GM11168 (cell line): Measurements from ENCODE around the gene SLC39A6.

Source experiments
- in situ Hi-C: fragments of 300-500 bp; cut with MboI; formaldehyde crosslinking; loops from one replicate; pipeline ENCODE4 v1.12.0; 2022; ENCODE audit warnings: low sequenced_read_pairs; ENCODE audit not compliant: unreplicated experiment

Gene SLC39A6

DNA sequence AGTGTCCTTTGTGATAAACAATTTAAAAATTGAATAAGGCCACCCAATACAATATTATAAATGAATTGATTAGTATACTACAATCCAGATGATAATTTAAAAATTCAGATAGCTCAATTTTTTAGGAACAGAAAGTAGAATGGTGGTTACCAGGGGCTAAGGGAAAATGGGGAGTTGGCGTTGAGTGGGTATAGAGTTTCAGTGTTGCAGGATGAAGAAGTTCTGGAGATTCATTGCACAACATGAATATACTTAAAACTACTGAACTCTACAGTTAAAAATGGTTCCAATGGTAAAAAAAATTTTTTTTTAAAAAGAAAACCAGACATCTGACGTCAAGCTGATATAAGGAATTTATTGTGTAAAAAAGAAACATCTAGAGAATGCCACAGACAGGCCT, 20.9 kb downstream of the SLC39A6 start:
- in situ Hi-C loops = loop anchor here (25.0 kb wide), 1 partner anchor 454 kb away; no protein-coding TSS in a partner anchor

- in situ Hi-C loops = loop anchor here (25.0 kb wide), 1 partner anchor 455 kb away; no protein-coding TSS in a partner anchor
Observed at GRCh38 chr18:36107477-36107876, 21.7 kb downstream of the SLC39A6 start.

- in situ Hi-C loops = loop anchor here (5.0 to 25.0 kb wide), 2 partner anchors 178 to 458 kb away; no protein-coding TSS in a partner anchor
Observed at GRCh38 chr18:36104749-36105148, 24.4 kb downstream of the SLC39A6 start.

GRCh38 chr18:36101943-36102342, 27.2 kb downstream of the SLC39A6 start:
- in situ Hi-C loops = loop anchor here (5.0 to 25.0 kb wide), 2 partner anchors 180 to 460 kb away; no protein-coding TSS in a partner anchor

GRCh38 chr18:36099311-36099710, 29.8 kb downstream of the SLC39A6 start:
- in situ Hi-C loops = loop anchor here (25.0 kb wide), 1 partner anchor 313 kb away; no protein-coding TSS in a partner anchor

- in situ Hi-C loops = loop anchor here (25.0 kb wide), 1 partner anchor 315 kb away; no protein-coding TSS in a partner anchor
Observed at GRCh38 chr18:36096955-36097354, 32.2 kb downstream of the SLC39A6 start.

GRCh38 chr18:36095936-36096519, 33.1 kb downstream of the SLC39A6 start:
- in situ Hi-C loops = loop anchor here (25.0 kb wide), 1 partner anchor 316 kb away; no protein-coding TSS in a partner anchor

- in situ Hi-C loops = loop anchor here (25.0 kb wide), 1 partner anchor 318 kb away; no protein-coding TSS in a partner anchor
Observed at GRCh38 chr18:36094431-36094830, 34.7 kb downstream of the SLC39A6 start.

DNA sequence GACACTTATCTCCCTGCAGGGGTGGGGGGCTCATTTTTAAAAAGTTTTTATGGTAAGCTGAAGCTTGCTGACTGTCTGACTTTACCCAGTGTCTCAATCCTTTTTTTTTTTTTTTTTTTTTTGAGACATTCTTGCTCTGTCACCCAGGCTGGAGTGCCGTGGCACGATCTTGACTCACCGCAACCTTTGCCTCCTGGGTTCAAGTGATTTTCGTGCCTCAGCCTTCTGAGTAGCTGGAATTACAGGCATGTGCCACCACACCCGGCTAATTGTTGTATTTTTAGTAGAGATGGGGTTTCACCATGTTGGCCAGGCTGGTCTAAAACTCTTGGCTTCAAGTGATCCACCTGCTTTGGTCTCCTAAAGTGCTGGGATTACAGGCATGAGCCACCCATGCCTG, 37.0 kb downstream of the SLC39A6 start:
- in situ Hi-C loops = loop anchor here (25.0 kb wide), 1 partner anchor 320 kb away; no protein-coding TSS in a partner anchor

- in situ Hi-C loops = loop anchor here (25.0 kb wide), 1 partner anchor 323 kb away; no protein-coding TSS in a partner anchor
Observed at GRCh38 chr18:36089001-36089400, 40.1 kb downstream of the SLC39A6 start.

GRCh38 chr18:36088256-36088655, 40.9 kb downstream of the SLC39A6 start:
- in situ Hi-C loops = loop anchor here (25.0 kb wide), 1 partner anchor 324 kb away; no protein-coding TSS in a partner anchor

GRCh38 chr18:36086186-36086585, 43.0 kb downstream of the SLC39A6 start:
- in situ Hi-C loops = loop anchor here (25.0 kb wide), 1 partner anchor 326 kb away; no protein-coding TSS in a partner anchor

DNA sequence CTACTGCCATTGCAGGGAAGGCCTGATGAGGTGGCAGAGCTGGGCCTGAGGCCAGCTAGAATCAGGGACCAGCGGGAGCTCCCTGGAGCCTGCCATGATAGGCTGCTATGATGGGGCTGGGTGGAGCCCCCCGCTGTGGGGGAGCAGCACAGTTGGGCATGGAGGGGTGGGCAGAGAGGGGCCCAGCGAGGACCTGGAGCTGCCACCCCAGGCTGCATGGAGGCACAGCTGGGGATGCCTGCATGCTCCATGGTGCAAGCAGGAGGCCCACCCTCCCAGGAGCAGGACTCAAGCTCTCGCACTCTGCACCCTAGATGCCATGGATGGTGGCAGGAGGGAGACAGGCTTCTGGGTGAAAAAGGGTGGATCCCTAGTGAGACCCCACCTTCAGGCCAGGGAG, 43.9 kb downstream of the SLC39A6 start:
- in situ Hi-C loops = loop anchor here (25.0 kb wide), 1 partner anchor 327 kb away; no protein-coding TSS in a partner anchor

GRCh38 chr18:36083729-36084128, 45.4 kb downstream of the SLC39A6 start:
- in situ Hi-C loops = loop anchor here (25.0 kb wide), 1 partner anchor 329 kb away; no protein-coding TSS in a partner anchor

DNA sequence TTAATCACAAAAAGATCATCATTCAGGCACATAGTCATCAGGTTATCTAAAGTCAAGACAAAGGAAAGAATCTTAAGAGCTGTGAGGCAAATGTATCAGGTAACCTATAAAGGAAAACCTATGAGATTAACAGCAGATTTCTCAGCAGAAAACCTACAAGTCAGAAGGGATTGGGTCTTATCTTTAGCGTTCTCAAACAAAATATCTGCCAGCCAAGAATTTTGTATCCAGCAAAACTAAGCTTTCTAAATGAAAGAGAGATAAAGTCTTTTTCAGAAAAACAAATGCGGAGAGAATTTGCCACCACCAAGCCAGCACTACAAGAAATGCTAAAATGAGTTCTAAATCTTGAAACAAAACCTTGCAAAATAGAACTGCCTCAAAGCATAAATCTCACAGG, 48.0 kb downstream of the SLC39A6 start:
- in situ Hi-C loops = loop anchor here (25.0 kb wide), 1 partner anchor 331 kb away; no protein-coding TSS in a partner anchor

DNA sequence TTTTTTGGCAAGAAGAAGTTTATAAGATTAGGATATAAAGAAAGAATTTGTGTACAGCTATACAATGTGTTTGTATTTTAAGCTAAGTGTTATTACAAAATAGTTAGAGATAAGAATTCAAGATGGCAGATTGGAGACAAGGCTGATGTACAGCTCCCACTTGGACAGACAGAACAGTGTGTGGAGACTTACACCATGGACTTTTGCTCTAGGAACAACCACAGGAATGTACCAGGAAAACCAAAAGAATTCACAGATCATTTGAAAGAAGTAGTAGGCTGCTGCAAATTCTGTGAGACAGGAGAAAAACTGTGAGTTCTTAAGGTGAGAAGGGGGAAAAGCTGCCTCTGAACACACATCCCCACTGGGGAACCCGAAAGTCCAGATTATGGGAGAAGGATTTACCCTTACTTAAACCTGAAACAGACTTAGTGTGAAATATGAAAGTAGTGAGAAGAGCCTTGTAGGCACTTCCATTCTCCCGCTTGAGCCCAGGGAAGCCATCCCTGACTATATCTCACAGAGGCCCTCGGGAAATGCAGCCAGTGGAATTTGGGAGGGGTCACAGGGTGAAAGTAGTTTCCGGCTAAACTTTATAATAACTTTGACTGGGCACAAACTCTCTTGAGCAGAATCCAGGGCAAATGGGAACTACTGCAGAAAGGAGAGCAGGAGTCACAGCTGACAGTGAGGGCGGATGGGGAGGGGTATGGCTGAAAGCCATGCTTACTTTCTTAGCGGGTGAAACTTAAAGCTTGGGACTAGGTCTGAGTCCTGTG, 50.2 kb downstream of the SLC39A6 start:
- in situ Hi-C loops = loop anchor here (25.0 kb wide), 1 partner anchor 333 kb away; no protein-coding TSS in a partner anchor

DNA sequence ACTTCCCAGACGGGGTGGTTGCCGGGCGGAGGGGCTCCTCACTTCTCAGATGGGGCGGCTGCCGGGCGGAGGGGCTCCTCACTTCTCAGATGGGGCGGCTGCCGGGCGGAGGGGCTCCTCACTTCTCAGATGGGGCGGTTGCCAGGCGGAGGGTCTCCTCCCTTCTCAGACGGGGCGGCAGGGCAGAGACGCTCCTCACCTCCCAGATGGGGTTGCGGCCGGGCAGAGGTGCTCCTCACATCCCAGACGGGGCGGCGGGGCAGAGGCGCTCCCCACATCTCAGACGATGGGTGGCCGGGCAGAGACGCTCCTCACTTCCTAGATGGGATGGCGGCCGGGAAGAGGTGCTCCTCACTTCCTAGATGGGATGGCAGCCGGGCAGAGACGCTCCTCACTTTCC, 51.4 kb downstream of the SLC39A6 start:
- in situ Hi-C loops = loop anchor here (25.0 kb wide), 1 partner anchor 335 kb away; no protein-coding TSS in a partner anchor

- in situ Hi-C loops = loop anchor here (25.0 kb wide), 1 partner anchor 336 kb away; no protein-coding TSS in a partner anchor
Observed at GRCh38 chr18:36075862-36076587, 53.1 kb downstream of the SLC39A6 start.

- in situ Hi-C loops = no loop called here
Observed at GRCh38 chr18:36074435-36074834, 54.7 kb downstream of the SLC39A6 start.

- in situ Hi-C loops = no loop called here
Observed at GRCh38 chr18:36073676-36074075, 55.5 kb downstream of the SLC39A6 start.
